Measurements from ENCODE around the gene CCDC159. TPM values are rescaled to one million over a fixed set of nuclear protein-coding genes. Genes with fewer than 3 reads are reported as not detected.
"Not testable (repeated sequence)": the region's sequence is repeated elsewhere in the genome, so short reads cannot be mapped to it uniquely, and the experiment has no call there.

Gene CCDC159
- total RNA-seq, 1 donor from 2014 or later, result 22.3 TPM

DNA sequence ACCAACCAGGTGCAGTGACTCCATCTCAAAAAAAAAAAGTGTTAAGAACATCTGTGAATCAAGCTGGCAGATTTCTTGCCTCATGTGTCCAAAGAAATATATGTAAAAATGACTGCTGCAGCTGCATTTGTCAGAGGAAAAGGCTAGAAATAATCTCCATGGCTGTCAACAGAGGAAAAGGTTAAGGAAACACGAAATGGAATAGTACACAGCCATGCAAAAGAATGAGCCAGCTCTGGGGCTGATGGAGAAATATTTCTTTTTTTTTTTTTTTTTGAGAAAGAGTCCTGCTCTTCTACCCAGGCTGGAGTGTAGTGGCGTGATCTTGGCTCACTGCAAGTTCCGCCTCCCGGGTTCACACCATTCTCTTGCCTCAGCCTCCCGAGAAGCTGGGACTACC is 13.5 kb upstream of the CCDC159 start:
- TF ChIP-seq CTCF (IDR thresholded peaks at IDR 0.05; ENCODE audit: unreplicated experiment), result no peak
- Mint-ChIP-seq H3K4me1 (ENCODE audit: unreplicated experiment) (no peaks in the 10 kb centered on the region), H3K9me3 (ENCODE audit: unreplicated experiment) (no peaks in the 10 kb centered on the region), H3K27ac (ENCODE audit: unreplicated experiment) (no peak overlapping the region), H3K4me3 (ENCODE audit: unreplicated experiment) (no peak overlapping the region), H3K27me3 (ENCODE audit: unreplicated experiment) (peaks cover 2% of the 10 kb centered on the region), H3K36me3 (ENCODE audit: low read depth, unreplicated experiment) (peaks cover 30% of the 10 kb centered on the region)
- DNase-seq (ENCODE audit: low spot score), result no peak

DNA sequence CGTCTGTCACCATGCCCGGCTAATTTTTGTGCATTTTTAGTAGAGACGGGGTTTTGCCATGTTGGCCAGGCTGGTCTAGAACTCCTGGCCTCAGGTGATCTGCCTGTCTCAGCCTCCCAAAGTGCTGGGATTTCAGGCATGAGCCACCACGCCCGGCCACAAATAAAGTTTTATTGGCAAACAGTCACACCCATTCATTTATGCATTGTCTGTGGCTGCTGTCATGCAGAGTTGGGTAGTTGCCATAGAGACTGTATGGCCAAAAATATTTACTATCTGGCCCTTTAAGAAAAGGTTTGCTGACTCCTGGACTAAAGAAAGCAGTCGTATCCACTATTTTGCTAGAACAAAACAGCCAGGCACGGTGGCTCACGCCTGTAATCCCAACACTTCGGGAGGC is 12.5 kb upstream of the CCDC159 start:
- H3K27ac Mint-ChIP-seq (ENCODE audit: unreplicated experiment); H3K27me3 Mint-ChIP-seq (ENCODE audit: unreplicated experiment); H3K4me3 Mint-ChIP-seq (ENCODE audit: unreplicated experiment); H3K9me3 Mint-ChIP-seq (ENCODE audit: unreplicated experiment); DNase-seq (ENCODE audit: low spot score); H3K4me1 Mint-ChIP-seq (ENCODE audit: unreplicated experiment): not testable (repeated sequence)
- H3K36me3 Mint-ChIP-seq (ENCODE audit: low read depth, unreplicated experiment), result peaks cover 30% of the 10 kb centered on the region

DNA sequence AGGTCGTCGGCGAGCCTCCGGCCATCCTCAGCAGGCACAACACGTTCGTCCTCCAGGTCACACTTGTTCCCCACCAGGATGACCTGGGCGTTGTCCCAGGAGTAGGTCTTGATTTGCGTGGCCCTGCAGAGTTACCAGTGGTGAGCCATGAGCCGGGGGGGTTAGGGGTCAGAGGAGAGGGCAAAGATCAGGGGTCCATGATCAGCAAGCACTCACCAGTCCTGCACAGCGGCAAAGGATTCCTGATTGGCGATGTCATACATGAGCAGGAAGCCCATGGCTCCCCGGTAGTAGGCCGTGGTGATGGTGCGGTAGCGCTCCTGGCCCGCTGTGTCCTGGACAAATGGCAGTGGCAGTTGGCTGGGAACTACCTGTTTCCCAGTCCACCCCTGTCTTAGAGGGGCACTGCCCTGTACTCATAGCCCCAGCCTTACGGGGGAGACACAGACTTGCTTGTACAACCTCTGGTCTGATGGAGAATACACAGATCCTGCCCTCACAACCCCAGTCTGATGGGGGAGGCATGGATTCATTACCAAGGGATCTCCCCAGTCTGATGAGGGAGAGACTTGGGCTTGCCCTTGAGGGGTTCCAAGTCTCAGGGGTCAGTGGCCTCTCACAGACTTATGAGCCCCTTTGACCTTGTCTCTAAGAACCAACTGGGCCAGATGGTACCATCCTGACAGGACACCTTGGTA is 10.7 kb upstream of the CCDC159 start:
- peaks cover 4% of the 10 kb centered on the region for H3K27me3 Mint-ChIP-seq (ENCODE audit: unreplicated experiment)

GRCh38 chr19:11337080-11337479 is 9.2 kb upstream of the CCDC159 start:
- no peak for DNase-seq (ENCODE audit: low spot score)
- no peaks in the 10 kb centered on the region for H3K4me1 Mint-ChIP-seq (ENCODE audit: unreplicated experiment)
- peaks cover 26% of the 10 kb centered on the region for H3K36me3 Mint-ChIP-seq (ENCODE audit: low read depth, unreplicated experiment)
- H3K9me3 Mint-ChIP-seq (ENCODE audit: unreplicated experiment), result no peaks in the 10 kb centered on the region
- no peak for TF ChIP-seq CTCF (IDR thresholded peaks at IDR 0.05; ENCODE audit: unreplicated experiment)
- H3K4me3 Mint-ChIP-seq (ENCODE audit: unreplicated experiment), result peak overlapping the region; percentile 67
- no peak overlapping the region for H3K27ac Mint-ChIP-seq (ENCODE audit: unreplicated experiment)
- H3K27me3 Mint-ChIP-seq (ENCODE audit: unreplicated experiment), result peaks cover 4% of the 10 kb centered on the region

More for the DNA sequence above, 10.7 kb upstream of the CCDC159 start:
- TF ChIP-seq CTCF (IDR thresholded peaks at IDR 0.05; ENCODE audit: unreplicated experiment), result no peak
- H3K36me3 Mint-ChIP-seq (ENCODE audit: low read depth, unreplicated experiment), result peaks cover 30% of the 10 kb centered on the region
- no peaks in the 10 kb centered on the region for H3K9me3 Mint-ChIP-seq (ENCODE audit: unreplicated experiment)
- no peak overlapping the region for H3K27ac Mint-ChIP-seq (ENCODE audit: unreplicated experiment)
- H3K4me1 Mint-ChIP-seq (ENCODE audit: unreplicated experiment), result no peaks in the 10 kb centered on the region
- H3K4me3 Mint-ChIP-seq (ENCODE audit: unreplicated experiment), result peak overlapping the region; percentile 71
- no peak for DNase-seq (ENCODE audit: low spot score)

DNA sequence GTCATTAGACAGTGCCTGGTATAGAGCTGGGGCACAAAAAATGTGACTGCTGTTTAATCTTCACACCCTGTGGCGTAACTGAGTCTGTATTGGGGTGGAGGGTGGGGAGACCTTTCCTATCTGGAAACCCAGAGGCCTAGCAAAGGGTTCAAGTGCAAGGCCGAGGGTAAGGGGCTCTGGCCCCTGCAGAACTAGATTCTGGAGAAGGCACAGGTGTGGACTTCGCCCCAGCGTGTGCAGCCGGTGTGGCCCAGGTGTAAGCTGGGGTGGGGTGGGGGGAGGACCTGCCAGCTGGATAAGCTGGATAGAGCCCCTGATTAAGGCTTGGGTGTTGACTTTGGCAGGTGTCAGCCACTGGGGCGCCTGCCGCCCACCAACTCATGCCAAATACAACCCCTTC is 8.2 kb upstream of the CCDC159 start:
- Mint-ChIP-seq H3K9me3 (ENCODE audit: unreplicated experiment) (no peaks in the 10 kb centered on the region), H3K4me1 (ENCODE audit: unreplicated experiment) (no peaks in the 10 kb centered on the region), H3K27me3 (ENCODE audit: unreplicated experiment) (peaks cover 4% of the 10 kb centered on the region), H3K36me3 (ENCODE audit: low read depth, unreplicated experiment) (peaks cover 21% of the 10 kb centered on the region), H3K4me3 (ENCODE audit: unreplicated experiment) (peak overlapping the region; percentile 51), H3K27ac (ENCODE audit: unreplicated experiment) (no peak overlapping the region)
- TF ChIP-seq CTCF (IDR thresholded peaks at IDR 0.05; ENCODE audit: unreplicated experiment), result no peak
- DNase-seq (ENCODE audit: low spot score), result no peak

All from endothelial cell (in vitro differentiated cells).